Measurements from ENCODE around the gene CNTN4. TPM values are rescaled to one million over a fixed set of nuclear protein-coding genes. Genes with fewer than 3 reads are reported as not detected.

Gene CNTN4
- total and polyA plus RNA-seq, 2 experiments from 2014 or later: 5.6 to 7.9 TPM

DNA sequence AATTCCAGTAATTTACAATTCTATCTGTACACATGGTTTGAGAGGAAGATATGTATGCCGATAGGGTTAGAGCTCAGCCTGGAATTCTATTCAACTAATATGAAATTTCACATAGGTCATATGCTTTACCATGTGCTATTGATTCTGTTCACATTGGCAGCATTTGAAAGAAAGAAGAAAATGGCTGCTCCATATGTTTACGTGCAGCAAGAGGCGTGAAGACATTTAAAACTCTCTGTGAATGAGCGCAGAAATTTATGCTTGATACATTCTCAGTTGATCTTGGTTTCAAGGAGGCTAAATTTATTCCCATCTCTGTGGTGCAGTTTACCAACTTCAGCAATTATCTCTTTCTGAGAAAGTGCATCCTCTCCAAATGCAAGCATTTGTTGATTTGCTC, 478.9 kb downstream of the CNTN4 start:
- no peaks in the 10 kb centered on the region for H3K27me3 ChIP-seq

DNA sequence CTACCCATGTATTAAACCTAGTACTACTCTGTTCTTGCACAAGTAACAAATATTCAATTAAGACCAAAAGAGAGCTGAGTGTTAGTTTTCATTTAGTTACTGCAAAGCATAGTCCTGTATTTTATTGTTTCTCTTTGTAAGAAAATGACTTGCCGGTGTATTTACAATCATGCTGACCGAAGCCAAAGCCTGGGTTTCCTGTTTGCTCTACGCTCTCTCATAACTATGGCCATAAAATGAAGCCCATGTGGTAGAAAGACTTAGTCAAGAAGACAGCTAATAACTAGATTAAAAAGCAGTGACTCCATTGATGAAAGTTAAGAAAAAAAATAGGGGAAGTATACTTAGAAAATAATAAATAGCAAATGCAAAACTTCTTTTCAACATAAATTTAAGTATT, 479.9 kb downstream of the CNTN4 start:
- Histone ChIP-seq H3K27me3 (no peaks in the 10 kb centered on the region), H3K27ac (no peak overlapping the region), H3K4me1 (ENCODE audit: low read depth) (no peaks in the 10 kb centered on the region), H3K36me3 (no peaks in the 10 kb centered on the region), H3K4me3 (no peak overlapping the region), H3K9me3 (ENCODE audit: low read depth) (no peaks in the 10 kb centered on the region)
- TF ChIP-seq, protein P1, sequence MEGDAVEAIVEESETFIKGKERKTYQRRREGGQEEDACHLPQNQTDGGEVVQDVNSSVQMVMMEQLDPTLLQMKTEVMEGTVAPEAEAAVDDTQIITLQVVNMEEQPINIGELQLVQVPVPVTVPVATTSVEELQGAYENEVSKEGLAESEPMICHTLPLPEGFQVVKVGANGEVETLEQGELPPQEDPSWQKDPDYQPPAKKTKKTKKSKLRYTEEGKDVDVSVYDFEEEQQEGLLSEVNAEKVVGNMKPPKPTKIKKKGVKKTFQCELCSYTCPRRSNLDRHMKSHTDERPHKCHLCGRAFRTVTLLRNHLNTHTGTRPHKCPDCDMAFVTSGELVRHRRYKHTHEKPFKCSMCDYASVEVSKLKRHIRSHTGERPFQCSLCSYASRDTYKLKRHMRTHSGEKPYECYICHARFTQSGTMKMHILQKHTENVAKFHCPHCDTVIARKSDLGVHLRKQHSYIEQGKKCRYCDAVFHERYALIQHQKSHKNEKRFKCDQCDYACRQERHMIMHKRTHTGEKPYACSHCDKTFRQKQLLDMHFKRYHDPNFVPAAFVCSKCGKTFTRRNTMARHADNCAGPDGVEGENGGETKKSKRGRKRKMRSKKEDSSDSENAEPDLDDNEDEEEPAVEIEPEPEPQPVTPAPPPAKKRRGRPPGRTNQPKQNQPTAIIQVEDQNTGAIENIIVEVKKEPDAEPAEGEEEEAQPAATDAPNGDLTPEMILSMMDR (IDR thresholded peaks at IDR 0.05; ENCODE audit: low read depth, low read length): no peak
- no peak for DNase-seq (ENCODE audit: low read depth in 1 of 2, low spot score in 1 of 2)

More for the DNA sequence above, 478.9 kb downstream of the CNTN4 start:
- no peaks in the 10 kb centered on the region for H3K4me1 ChIP-seq (ENCODE audit: low read depth)
- H3K4me3 ChIP-seq: no peak overlapping the region
- no peaks in the 10 kb centered on the region for H3K9me3 ChIP-seq (ENCODE audit: low read depth)
- TF ChIP-seq, protein P1 (IDR thresholded peaks at IDR 0.05; ENCODE audit: low read depth, low read length): no peak
- no peak for DNase-seq (ENCODE audit: low read depth in 1 of 2, low spot score in 1 of 2)
- H3K27ac ChIP-seq: no peak overlapping the region
- H3K36me3 ChIP-seq: no peaks in the 10 kb centered on the region

DNA sequence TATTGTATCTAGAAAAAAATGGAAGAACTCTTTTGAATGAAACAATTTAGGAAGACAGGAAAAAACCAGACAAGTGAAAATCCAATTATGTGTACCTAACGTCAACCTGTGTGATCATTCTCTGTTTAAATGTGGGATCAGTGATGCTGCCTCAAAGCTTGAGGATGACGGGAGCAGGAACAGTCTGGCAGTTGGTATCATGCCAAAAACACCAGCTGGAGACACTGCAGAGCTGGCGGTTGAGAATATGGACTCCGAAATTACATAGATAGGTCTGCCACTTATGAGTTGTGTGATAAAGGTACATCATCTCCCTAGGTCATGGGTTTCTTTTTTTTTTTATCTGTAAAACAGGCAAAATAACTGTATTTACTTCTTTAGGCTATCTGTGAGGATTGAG, 480.5 kb downstream of the CNTN4 start:
- Histone ChIP-seq H3K4me3 (no peak overlapping the region), H3K27me3 (no peaks in the 10 kb centered on the region), H3K4me1 (ENCODE audit: low read depth) (no peaks in the 10 kb centered on the region), H3K27ac (no peak overlapping the region), H3K9me3 (ENCODE audit: low read depth) (no peaks in the 10 kb centered on the region), H3K36me3 (no peaks in the 10 kb centered on the region)
- no peak for DNase-seq (ENCODE audit: low read depth in 1 of 2, low spot score in 1 of 2)
- TF ChIP-seq, protein P1 (IDR thresholded peaks at IDR 0.05; ENCODE audit: low read depth, low read length): no peak

DNA sequence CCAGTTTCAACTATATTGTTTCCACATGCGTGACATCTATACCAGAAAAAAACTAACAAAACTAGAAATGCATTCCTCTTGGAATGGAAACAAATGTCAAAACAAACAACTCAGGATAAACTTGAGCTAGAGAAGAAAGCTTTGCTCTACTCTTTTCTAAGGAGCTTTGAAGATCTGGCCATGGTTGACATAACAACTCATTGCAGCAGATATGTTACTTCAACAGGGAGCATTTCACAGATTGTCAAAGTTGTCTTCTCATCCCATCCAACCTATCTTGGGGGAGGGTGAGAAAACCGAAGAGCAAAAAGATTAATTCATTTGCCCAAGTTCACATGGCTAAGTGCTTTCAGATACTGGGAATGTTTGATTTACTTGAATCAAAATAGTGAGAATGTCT, 484.4 kb downstream of the CNTN4 start:
- Histone ChIP-seq H3K9me3 (ENCODE audit: low read depth) (no peaks in the 10 kb centered on the region), H3K36me3 (no peaks in the 10 kb centered on the region), H3K4me1 (ENCODE audit: low read depth) (peaks cover 3% of the 10 kb centered on the region), H3K27me3 (no peaks in the 10 kb centered on the region), H3K27ac (no peak overlapping the region), H3K4me3 (no peak overlapping the region)
- no peak for DNase-seq (ENCODE audit: low read depth in 1 of 2, low spot score in 1 of 2)
- TF ChIP-seq, protein P1 (IDR thresholded peaks at IDR 0.05; ENCODE audit: low read depth, low read length): no peak

DNA sequence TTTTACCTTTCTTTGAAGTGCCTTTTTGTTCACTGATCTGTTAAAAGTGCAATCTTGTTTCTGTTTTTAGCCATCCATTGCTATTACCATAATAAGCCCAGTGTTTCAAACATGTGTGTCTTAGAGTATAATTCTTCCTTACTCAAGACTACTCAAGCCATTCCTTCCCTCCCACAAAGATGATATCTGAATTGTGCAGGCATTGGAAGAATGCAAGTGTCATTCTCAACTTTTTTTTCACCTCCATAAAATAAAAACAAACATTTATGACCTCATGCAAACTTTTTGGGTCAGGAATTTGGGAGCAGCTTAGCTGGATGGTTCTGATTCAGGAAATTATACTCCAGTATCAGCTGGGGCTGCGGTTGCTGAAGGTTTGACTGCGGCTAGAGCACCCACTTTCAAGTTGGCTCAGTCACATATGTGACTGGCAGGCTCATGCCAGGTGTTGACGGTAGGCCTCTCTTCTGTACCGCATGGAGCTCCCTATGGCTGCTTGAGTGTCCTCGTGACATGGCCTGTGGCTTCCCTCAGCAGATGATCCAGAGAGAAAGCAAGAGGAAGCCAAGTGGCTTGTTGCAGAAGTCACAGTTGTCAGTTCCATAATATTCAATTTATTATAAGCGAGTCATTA, 490.8 kb downstream of the CNTN4 start:
- H3K9me3 ChIP-seq (ENCODE audit: low read depth): no peaks in the 10 kb centered on the region
- no peaks in the 10 kb centered on the region for H3K27me3 ChIP-seq
- no peak for DNase-seq (ENCODE audit: low read depth in 1 of 2, low spot score in 1 of 2)
- TF ChIP-seq, protein P1 (IDR thresholded peaks at IDR 0.05; ENCODE audit: low read depth, low read length): no peak
- H3K4me3 ChIP-seq: no peak overlapping the region
- H3K27ac ChIP-seq: no peak overlapping the region
- no peaks in the 10 kb centered on the region for H3K36me3 ChIP-seq
- peaks cover 3% of the 10 kb centered on the region for H3K4me1 ChIP-seq (ENCODE audit: low read depth)

Data from cardiac muscle cell (in vitro differentiated cells and primary cell).